Skin epidermis (tissue), 12 donors: Measurements from ENCODE around the gene DDOST.
A peak's percentile ranks its signal among the peaks of the same experiment; 100 is the strongest.
"Not testable (repeated sequence)": the region's sequence is repeated elsewhere in the genome, so short reads cannot be mapped to it uniquely, and the experiment has no call there.

Experiments used
- H3K27ac ChIP-seq, 21 experiments: fragments of 200-600 bp; sonication (generic) in 11 of 21; one replicate each; pipeline ENCODE4 v1.5.0; 2020; ENCODE audit warnings: mild to moderate bottlenecking in 3 of 21, inconsistent platforms in 2 of 21, moderate library complexity in 2 of 21
- H3K4me3 ChIP-seq, 7 experiments: fragments of 200-600 bp; sonication (generic) in 2 of 7; one replicate each; pipeline ENCODE4 v1.5.0; 2020; ENCODE audit warnings: inconsistent platforms in 2 of 7, mild to moderate bottlenecking in 2 of 7, moderate library complexity in 1 of 7

DDOST gene

DNA sequence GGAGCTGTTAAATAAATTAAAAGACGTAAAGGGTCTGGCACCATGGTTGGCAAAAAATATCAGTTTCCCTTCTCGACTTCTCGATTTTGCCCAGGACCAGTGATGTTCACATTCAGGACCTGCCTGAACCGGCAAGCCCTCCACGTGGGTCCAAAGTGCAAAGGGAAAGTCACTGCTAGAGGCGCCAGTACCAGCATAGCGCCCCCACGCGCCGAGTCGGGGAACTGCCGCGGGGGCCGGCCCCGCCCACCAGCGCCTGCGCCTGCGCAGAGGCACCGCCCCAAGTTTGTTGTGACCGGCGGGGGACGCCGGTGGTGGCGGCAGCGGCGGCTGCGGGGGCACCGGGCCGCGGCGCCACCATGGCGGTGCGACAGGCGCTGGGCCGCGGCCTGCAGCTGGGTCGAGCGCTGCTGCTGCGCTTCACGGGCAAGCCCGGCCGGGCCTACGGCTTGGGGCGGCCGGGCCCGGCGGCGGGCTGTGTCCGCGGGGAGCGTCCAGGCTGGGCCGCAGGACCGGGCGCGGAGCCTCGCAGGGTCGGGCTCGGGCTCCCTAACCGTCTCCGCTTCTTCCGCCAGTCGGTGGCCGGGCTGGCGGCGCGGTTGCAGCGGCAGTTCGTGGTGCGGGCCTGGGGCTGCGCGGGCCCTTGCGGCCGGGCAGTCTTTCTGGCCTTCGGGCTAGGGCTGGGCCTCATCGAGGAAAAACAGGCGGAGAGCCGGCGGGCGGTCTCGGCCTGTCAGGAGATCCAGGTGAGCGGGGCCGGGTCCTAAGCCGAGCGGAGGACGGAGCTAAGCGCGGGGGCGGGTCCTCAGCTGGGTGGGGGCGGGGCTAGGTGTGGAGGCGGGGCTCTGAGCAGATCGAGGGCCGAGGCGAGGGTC is 27.7 kb downstream of the DDOST start, which contains the start of gene PINK1:
TSS of gene PINK1 (plus strand) at position 269 of the 875 bp plus-strand sequence. CDS start at position 360, 91 bp downstream.
- Histone ChIP-seq H3K4me3 (peak within 1 kb of the TSS; percentile 88 to 100 (median 96)), H3K27ac (peak within 1 kb of the TSS; percentile 79 to 97 (median 93))

DNA sequence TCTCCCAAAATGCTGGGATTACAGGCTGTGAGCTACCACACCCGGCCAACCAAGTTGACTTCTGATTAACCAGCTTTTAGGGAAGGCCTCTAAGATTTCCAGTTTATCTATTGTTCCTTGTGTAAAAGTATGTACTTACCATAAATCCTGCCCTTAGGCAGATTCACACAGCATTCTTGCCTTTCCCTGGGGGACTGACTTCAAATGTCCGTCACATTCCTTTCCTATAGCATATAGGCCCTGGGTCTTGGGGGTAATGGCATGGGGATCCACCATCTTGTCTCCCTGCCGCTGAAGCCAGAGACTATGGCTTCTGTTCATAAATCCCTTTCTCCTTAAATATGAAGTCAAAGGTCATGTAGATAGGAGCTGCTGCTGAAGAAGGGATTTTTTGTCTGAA is 28.8 kb downstream of the DDOST start:
- Histone ChIP-seq H3K4me3 (no peak overlapping the region), H3K27ac (peak overlapping the region in 1 of 21 experiments; percentile 1)

DNA sequence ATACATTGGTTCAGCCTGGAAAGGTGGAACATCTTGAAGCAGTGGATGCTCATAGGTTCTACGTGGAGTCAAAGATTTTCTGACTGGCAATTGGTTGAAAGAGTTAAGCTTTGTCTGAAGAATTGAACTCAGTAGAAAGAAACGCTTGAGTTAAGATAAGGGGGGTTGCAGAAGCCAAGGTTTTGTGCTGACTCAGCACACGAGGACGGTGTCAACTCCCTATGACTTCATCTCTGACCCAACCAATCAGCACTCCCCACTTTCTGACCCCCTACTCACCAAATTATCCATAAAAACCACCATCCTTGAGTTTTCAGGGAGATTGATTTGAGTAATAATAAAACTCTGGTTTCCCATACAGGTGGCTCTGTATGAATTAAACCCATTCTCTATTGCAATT is 30.4 kb downstream of the DDOST start:
- Histone ChIP-seq H3K27ac (no peak overlapping the region), H3K4me3 (no peak overlapping the region)

DNA sequence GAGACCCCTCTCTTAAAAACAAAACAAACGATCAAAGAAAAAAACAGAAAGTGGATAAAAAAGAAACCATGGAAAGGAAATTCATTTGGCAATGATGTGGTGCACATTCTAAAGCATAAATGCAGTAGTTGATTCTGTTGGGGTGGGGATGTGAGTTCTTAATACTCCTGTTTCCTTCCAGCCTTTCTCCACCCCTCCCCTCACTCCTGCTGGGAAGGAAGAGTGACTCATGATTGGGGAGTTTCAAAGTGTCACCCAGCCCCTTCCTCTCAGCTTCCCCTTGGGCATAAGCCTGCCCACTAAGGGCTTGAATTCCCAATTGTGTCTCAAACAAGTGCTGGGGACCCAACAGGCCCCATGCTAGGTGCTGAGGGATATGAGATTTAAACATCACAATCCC is 34.6 kb downstream of the DDOST start:
- Histone ChIP-seq H3K27ac (no peak overlapping the region), H3K4me3 (no peak overlapping the region)

DNA sequence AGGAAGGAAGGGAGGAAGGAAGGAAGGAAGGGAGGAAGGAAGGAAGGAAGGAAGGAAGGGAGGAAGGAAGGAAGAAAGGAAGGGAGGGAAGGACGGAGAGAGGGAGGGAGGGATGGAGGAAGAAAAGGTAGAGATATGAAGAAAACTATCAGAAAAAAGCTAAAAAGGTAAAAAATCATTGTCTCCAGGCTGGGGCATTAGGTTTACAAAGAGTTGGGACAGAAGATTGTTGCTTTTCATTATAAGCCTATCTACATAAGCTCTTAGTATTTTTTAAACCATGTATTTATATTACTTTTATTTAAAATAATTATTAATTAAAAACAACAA is 35.1 kb downstream of the DDOST start:
- no peak overlapping the region for H3K27ac ChIP-seq
- H3K4me3 ChIP-seq = no peak overlapping the region

DNA sequence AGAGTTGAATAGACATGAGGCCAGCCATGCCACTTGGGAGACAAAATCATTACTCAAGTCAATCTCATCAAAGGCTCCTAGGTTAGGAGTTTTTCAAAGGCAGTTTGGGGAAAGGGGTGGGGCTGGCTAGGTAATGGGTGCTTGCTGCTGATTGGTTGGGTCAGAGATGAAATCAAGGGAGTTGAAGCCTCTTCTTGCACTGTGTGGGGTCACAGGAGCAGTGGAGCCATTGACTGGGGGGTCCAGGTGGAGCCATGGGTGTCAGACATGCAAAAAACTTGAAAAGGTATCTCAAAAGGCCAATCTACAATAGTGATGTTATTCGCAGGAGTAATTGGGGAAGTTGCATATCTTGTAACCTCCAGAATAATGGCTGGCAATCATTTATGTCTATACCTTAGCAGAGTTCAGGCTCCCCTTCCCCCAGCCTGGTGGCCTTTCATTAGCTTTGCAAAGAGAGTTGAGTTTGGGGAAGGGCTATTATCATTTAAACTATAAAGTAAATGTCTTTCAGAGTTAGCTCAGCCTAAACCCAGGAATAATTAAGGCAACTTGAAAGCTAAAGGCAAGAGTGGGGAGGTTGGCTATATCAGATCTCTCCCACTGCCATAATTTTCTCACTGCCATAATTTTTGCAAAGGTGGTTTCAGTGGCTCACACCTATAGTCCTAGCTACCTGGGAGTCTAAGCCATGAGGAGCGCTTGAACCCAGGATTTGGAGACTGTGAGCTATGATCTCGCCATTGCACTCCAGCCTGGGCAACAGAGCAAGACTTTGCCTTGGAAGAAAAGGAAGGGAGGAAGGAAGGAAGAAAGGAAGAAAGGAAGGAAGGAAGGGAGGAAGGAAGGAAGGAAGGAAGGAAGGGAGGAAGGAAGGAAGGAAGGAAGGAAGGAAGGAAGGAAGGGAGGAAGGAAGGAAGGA is 35.7 kb downstream of the DDOST start:
- Histone ChIP-seq H3K4me3 (no peak overlapping the region), H3K27ac (no peak overlapping the region)

DNA sequence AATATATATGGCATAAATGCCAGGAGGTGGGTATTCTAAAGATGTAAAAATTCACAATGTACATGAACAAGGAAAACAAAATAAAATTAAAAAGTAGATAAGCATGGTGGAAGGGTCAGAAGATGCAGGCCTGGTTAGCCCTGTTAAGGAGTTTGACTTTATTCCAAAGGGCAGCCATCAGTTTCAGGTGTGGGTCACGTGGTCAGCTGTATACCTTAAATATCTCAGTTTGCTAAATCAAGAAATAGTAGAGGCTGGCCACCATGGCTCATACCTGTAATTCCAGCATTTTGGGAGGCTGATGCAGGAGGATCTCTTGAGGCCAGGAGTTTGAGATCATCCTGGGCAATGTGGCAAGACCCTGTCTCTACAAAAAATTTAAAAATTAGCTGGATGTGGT is 36.5 kb downstream of the DDOST start:
- H3K27ac ChIP-seq = no peak overlapping the region

DNA sequence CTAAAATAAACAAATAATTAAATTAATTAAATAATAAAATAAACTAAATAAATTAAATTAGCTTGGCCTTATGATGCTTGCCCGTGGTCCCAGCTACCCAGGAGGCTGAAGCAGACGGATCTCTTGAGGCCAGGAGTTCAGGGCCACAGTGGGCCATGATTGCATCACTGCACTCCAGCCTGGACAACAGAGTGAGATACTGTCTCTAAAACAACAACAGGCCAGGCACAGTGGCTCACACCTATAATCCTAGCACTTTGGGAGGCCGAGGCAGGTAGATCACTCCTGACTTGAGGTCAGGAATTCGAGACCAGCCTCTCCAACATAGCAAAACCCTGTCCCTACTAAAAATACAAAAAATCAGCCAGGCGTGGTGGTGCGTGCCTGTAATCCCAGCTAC is 40.2 kb downstream of the DDOST start:
- Histone ChIP-seq H3K27ac (no peak overlapping the region), H3K4me3 (no peak overlapping the region)

More for the DNA sequence above, 36.5 kb downstream of the DDOST start:
- H3K4me3 ChIP-seq = no peak overlapping the region

DNA sequence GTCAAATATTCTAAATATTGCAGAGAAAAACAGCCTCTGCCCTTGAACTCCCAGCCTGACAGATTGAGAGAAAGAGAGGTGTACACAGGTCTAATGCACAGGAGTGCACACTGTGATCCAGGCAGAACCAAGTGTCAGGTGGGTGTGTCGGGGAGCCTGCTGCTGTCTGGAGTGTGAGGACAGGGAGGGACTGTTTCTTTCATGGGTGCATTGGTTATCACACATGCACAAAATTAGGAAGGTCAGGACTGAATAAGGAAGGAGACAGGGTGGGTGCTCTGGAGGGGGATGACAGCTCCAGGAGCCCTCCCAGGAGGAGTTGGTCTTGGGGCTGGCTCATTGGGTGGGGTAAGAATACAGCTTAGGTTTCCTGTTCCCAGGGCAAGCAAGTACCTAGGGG is 41.2 kb downstream of the DDOST start:
- Histone ChIP-seq H3K27ac (no peak overlapping the region), H3K4me3 (no peak overlapping the region)

DNA sequence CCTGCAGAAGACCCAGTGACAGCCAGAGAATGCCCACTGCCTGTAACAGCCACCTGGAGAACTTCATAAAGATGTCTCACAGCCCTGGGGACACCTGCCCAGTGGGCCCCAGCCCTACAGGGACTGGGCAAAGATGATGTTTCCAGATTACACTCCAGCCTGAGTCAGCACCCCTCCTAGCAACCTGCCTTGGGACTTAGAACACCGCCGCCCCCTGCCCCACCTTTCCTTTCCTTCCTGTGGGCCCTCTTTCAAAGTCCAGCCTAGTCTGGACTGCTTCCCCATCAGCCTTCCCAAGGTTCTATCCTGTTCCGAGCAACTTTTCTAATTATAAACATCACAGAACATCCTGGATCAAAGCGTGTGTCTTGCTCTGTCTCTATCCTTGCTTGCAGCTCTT is 42.6 kb downstream of the DDOST start:
- Histone ChIP-seq H3K27ac (no peak overlapping the region), H3K4me3 (no peak overlapping the region)

DNA sequence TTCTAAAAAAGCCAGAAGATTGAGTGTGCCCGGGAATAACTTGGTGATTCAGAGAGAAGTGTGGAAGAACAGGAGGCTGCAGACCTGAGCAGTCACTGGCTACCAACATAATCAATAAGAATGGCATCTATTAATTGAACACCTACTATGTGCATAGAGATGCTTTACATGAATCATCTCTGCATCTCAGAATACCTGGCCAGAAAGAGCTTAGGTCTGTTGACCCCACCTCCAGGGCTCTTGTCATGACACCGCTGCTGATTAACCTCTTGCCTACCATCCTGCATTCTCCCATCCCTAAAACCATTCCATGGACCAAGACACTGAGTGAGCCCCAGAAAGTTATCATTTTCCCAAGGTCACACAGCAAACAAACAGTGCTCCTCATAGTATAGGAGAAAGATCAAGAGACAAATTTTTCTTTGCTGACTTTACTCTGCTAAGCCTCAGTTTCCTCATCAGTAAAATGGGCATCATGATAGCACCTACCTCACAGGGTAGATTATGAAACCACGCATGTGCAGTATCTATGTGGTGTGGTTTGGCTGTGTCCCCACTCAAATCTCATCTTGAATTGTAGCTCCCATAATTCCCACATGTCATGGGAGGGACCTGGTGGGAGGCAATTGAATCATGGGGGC is 44.2 kb downstream of the DDOST start:
- Histone ChIP-seq H3K4me3 (no peak overlapping the region), H3K27ac (no peak overlapping the region)

DNA sequence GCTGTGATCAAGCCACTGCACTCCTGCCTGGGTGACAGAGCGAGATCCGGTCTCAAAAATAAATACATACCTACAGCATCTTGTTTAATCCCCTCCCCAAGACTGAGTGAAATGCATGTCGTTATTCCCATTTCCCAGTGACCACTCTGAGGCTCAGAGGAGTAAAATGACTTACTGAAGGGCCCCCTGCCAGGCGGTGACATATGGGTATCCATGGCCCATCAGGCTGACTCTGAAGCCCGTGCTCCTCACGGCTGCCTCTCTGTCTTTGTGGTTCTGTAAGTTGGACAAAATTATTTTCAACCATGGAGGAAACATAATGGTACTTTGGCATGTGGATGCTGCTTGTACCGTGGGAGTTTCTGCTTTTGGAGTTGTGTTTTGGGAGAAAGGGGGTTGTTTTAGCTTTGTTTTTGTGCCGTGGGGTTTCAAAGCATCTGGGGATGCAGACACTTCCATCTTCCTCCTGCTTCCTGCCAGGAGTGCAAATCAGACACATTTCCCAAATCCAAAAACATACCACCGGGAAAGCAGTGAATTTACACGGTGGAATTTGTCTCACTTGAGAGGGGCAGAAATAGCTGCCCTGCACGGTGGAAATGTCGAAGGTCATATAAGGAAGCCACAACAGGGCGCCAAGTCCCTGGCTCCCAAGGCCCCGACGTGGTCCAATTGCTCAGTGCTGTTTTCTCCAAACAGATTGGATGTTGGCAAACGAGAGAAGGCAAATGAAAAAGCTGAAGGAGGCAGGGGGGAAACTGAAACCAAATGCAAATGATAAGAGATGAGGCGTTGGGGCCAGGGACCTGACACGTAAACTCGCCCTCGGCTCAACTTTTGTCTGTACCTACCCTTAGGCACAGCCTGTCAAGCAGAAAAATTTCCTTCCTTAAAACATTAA is 45.0 kb downstream of the DDOST start:
- peak overlapping the region in 2 of 21 experiments; percentile 8 to 24 for H3K27ac ChIP-seq
- no peak overlapping the region for H3K4me3 ChIP-seq

DNA sequence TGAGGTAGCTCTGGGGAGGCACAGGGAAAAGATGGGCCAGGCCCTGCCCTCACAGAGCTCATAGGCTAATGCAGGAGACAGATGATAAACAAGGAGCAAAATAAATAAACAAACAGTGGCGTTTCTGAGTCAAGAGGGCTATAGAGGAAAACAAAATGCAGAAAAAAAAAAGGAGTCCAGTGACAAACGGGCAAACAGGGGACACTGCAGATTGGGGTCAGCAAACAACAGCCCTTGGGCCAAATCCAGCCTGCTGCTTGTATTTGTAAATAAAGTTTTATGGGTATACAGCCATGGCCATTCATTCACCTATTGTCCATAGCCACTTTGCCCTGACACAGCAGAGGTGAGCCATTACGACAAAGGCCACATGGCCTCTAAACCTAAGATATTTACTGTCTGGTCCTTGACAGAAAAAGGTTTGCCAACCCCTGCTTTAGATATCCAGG is 47.0 kb downstream of the DDOST start:
- Histone ChIP-seq H3K27ac (peak overlapping the region in 15 of 21 experiments; percentile 12 to 83 (median 69)), H3K4me3 (no peak overlapping the region)

DNA sequence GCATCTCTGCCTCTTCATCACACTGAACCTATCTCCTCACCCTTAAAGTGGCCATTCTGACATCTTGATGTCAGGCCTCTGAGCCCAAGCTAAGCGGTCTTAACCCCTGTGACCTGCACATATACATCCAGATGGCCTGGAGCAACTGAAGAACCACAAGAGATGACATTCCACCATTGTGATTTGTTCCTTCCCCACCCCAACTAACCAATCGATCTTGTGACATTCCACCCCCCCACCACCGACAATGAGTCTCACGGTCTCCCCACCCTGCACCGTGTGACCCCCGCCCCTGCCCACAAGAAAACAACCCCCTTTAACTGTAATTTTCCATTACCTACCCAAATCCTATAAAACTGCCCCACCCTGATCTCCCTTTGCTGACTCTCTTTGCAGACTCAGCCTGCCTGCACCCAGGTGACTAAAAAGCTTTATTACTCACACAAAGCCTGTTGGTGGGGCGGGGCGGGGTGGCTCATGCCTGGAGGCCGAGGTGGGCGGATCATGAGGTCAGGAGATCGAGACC is 48.9 kb downstream of the DDOST start:
- peak overlapping the region in 8 of 21 experiments; percentile 31 to 83 (median 75) for H3K27ac ChIP-seq

DNA sequence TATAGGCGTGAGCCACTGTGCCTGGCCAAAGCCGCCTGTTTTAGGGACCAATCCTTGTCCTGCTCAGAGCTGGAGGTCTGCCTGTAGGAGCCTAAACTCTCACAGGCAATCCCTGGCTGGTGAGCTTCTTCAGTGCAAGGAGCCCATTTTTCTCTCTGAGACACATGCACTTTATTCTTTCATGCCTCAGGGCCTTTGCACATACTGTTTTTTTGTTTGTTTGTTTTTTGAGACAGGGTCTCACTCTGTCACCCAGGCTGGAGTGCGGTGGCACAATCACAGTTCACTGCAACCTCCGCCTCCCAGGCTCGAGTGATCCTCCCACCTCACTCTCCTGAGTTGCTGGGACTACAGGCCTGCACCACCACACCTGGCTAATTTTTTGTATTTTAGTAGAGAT is 49.5 kb downstream of the DDOST start:
- Histone ChIP-seq H3K27ac (peak overlapping the region in 6 of 21 experiments; percentile 22 to 82 (median 34)), H3K4me3 (no peak overlapping the region)

More for the DNA sequence above, 48.9 kb downstream of the DDOST start:
- H3K4me3 ChIP-seq = no peak overlapping the region

DNA sequence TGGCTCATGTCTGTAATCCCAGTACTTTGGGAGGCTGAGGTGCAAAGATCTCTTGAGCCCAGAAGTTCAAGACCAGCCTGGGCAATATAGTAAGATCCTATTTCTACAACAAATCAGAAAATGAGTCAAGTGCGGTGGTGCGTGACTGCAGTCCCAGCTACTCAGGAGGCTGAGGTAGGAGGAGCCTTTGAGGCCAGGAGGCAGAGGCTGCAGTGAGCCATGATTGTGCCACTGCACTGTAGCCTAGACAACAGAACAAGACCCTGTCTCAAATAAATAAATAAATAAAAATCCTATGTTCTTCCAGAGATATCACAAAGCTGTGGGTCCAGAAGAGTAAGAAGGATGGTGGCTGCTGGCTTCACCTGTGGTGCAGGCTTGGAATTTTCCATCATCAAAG is 50.2 kb downstream of the DDOST start:
- Histone ChIP-seq H3K4me3 (no peak overlapping the region), H3K27ac (no peak overlapping the region)

DNA sequence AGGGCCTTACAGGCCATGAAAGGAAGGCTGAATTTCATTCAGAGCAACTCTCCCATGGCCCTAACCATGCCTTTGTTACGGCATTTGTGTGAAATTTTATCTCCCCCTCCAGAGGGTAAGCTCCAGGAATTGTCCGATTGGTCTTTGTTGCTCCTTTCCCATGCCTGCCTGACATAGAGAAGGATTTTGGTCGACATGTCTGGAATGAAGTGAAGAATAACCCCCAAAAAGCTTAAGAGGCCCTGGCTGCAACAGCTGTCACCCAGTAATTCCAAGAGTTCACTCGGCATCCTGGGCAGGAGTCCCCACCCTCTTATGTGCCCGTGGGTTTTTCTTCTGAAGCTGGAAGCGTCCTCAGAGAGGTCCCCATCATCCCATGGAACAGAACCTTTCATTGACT is 51.6 kb downstream of the DDOST start:
- Histone ChIP-seq H3K27ac (no peak overlapping the region), H3K4me3 (no peak overlapping the region)

DNA sequence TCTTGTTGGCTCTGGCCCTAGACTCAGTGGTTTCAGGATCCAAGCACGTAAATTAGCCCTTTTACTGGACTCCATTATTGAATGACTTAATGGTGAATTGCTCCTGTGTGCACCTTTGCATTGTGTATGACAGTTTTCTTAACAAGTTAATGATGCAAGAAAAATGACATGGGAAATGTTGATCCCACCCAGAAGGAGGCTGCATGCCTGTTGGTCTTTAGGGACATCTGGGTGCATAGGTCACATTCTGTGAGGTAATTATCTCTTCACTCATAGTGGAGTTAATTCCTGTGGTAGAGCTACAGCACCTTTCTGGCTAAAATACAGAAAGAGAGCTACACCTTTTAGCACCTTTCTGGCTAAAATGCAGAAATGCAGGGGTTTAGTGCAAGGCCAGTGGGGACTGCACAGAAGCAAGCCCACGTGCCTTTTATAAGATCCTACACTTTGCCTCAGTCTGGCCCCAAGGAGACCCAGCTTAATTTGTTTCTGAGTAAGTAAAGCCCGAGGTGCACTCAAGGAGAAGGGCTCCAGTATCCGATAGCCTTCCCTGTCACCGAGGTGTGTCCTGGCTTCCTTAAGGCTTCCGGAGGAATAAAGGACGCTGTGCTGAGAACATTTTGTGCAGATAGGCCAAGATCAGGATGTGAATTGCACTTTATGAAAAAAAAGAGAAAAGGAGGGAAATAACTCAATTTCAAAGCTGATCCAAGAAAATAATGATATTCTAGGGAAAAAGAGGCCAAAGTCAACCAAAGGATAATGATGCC is 54.2 kb downstream of the DDOST start:
- not testable (repeated sequence) for H3K4me3 ChIP-seq, H3K27ac ChIP-seq
